Right atrium auricular region (tissue), 2 donors: ENCODE results near the gene IGSF21. TPM values are rescaled to one million over a fixed set of nuclear protein-coding genes. Genes with fewer than 3 reads are reported as not detected.

Source experiments
- DNase-seq: peaks from one replicate; pipeline ENCODE4 v3.0.0-alpha.2; 2019; ENCODE audit warnings: low spot score
- H3K27ac ChIP-seq, 2 donors: fragments of 200-600 bp; sonication (generic); 1 replicate in 1 of 2; 2 replicates in 1 of 2; pipeline ENCODE4 v1.5.1; 2016 to 2019
- H3K27me3 ChIP-seq, 2 donors: fragments of 200-600 bp; sonication (generic); one replicate each; pipeline versions ENCODE4 v1.5.1 to v1.6.0; 2017 to 2019
- H3K36me3 ChIP-seq: fragments of 200-600 bp; sonication (generic); one replicate; pipeline ENCODE4 v1.5.1; 2016
- H3K4me1 ChIP-seq, 2 donors: fragments of 200-600 bp; sonication (generic); one replicate each; pipeline versions ENCODE4 v1.5.1 to v1.6.0; 2017 to 2019
- H3K4me3 ChIP-seq, 2 donors: fragments of 200-600 bp; sonication (generic); 1 replicate in 1 of 2; 2 replicates in 1 of 2; pipeline ENCODE4 v1.5.1; 2017 to 2019; ENCODE audit warnings: mild to moderate bottlenecking in 1 of 2, moderate library complexity in 1 of 2
- H3K9me3 ChIP-seq, 2 donors: fragments of 200-600 bp; sonication (generic); one replicate each; pipeline ENCODE4 v1.5.1; 2019
- total RNA-seq, 2 donors: library from RNA; depleted of rRNA; stranded (reverse); fragments of >200 nt; gene quantifications; one replicate each; pipeline ENCODE4 v1.1.0, GENCODE V29; 2016
- TF ChIP-seq, protein P1 (sequence below), 2 donors: fragments of 200-600 bp; sonication (generic); IDR thresholded peaks; one replicate each; pipeline ENCODE4 v1.5.1; 2019; ENCODE audit warnings: antibody characterized with exemption in 2 of 2

Gene IGSF21
- total RNA-seq, 2 donors from 2014 or later: 1.8 to 6.0 TPM

- no peaks in the 10 kb centered on the region for H3K36me3 ChIP-seq
- H3K9me3 ChIP-seq: no peaks in the 10 kb centered on the region
- TF ChIP-seq, protein P1, sequence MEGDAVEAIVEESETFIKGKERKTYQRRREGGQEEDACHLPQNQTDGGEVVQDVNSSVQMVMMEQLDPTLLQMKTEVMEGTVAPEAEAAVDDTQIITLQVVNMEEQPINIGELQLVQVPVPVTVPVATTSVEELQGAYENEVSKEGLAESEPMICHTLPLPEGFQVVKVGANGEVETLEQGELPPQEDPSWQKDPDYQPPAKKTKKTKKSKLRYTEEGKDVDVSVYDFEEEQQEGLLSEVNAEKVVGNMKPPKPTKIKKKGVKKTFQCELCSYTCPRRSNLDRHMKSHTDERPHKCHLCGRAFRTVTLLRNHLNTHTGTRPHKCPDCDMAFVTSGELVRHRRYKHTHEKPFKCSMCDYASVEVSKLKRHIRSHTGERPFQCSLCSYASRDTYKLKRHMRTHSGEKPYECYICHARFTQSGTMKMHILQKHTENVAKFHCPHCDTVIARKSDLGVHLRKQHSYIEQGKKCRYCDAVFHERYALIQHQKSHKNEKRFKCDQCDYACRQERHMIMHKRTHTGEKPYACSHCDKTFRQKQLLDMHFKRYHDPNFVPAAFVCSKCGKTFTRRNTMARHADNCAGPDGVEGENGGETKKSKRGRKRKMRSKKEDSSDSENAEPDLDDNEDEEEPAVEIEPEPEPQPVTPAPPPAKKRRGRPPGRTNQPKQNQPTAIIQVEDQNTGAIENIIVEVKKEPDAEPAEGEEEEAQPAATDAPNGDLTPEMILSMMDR (IDR thresholded peaks at IDR 0.05): no peak
- H3K27ac ChIP-seq: no peak overlapping the region
- no peaks in the 10 kb centered on the region for H3K27me3 ChIP-seq
- H3K4me3 ChIP-seq: no peak overlapping the region
- no peak for DNase-seq
- H3K4me1 ChIP-seq: peaks cover 0 to 4% of the 10 kb centered on the region in 2 donors
Measured at GRCh38 chr1:18149027-18149641, 41.5 kb downstream of the IGSF21 start.

DNA sequence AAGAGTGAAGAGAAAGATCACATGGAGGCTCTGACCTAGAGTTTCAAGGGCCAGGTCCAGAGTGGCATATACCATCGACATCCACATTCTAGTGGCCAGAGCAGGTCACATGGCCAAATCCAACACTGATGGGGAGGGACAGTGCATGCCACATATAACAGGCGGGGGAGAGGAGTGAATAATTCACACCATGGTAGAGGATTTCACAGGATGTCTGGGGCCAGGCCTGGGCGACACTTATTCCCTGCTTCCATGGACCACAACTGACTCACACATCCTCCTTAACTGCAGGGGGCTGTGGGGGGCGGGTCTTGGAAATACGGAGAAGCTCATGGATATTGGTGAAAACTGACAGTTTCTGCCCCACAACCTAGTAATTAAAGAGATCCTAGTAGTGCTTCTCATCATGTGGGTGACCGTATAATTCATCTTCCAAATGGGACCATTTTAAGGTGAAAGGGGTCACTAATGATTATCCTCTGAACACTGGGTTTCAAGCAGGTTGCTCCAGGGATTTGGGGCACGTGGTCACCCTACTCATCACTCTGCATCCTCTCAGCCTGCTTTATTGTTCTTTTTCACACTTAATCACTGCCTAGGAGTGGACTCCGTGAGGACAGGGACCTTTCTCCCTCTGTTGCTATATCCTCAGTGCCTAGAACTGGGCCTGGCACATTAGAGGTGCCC lies 44.0 kb downstream of the IGSF21 start:
- TF ChIP-seq, protein P1 (IDR thresholded peaks at IDR 0.05): no peak
- no peak overlapping the region for H3K27ac ChIP-seq
- no peak for DNase-seq

DNA sequence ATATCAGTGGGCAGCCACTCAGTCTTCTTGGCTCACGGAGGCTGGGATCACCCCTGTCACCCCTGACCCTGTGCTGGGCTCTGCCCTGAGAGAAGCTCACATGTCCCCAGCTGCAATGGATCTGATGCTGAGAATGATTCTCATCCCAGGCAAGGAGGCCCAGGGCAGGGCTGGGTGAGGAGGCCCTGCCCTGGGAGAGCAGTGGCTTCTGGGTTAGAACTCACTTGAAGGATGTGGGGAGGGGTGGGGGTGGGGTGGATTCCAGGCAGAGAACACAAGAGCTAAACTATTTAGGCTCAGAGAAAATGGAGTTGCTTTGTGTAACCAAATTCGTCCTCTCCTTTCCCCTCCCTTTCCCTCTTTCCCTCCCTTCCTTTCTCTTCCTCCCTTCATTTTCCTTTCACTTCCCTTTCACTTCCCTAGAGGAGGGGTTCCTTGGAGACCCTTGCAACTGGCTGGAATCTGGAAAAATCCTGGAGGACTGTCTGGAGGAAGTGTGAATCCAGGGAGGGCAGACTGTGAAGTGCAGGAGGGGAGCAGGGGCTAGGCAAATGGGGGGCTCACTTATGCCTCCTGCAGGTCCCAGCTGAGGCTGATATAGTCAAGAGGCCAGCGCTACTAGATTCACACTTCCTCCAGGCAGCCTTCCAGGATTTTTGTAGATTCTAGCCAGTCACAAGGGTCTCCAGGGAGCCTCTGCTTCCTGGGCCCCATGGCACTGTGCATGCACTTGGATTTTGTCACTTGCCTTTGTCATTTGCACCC lies 47.0 kb downstream of the IGSF21 start:
- Histone ChIP-seq H3K4me3 (no peak overlapping the region), H3K27ac (no peak overlapping the region), H3K4me1 (no peaks in the 10 kb centered on the region), H3K9me3 (no peaks in the 10 kb centered on the region), H3K36me3 (no peaks in the 10 kb centered on the region), H3K27me3 (no peaks in the 10 kb centered on the region)
- TF ChIP-seq, protein P1 (IDR thresholded peaks at IDR 0.05): no peak
- DNase-seq: no peak

More for the DNA sequence above, 44.0 kb downstream of the IGSF21 start:
- no peak overlapping the region for H3K4me3 ChIP-seq
- H3K27me3 ChIP-seq: no peaks in the 10 kb centered on the region
- H3K4me1 ChIP-seq: peaks cover 0 to 4% of the 10 kb centered on the region in 2 donors
- no peaks in the 10 kb centered on the region for H3K36me3 ChIP-seq
- H3K9me3 ChIP-seq: no peaks in the 10 kb centered on the region

GRCh38 chr1:18155881-18156385 lies 48.3 kb downstream of the IGSF21 start:
- TF ChIP-seq, protein P1 (IDR thresholded peaks at IDR 0.05): no peak
- H3K4me3 ChIP-seq: no peak overlapping the region
- H3K4me1 ChIP-seq: no peaks in the 10 kb centered on the region
- no peak overlapping the region for H3K27ac ChIP-seq
- H3K9me3 ChIP-seq: no peaks in the 10 kb centered on the region
- no peak for DNase-seq
- no peaks in the 10 kb centered on the region for H3K36me3 ChIP-seq
- H3K27me3 ChIP-seq: no peaks in the 10 kb centered on the region

- Histone ChIP-seq H3K4me3 (no peak overlapping the region), H3K9me3 (no peaks in the 10 kb centered on the region), H3K4me1 (no peaks in the 10 kb centered on the region), H3K36me3 (no peaks in the 10 kb centered on the region), H3K27ac (no peak overlapping the region), H3K27me3 (no peaks in the 10 kb centered on the region)
- no peak for DNase-seq
- TF ChIP-seq, protein P1 (IDR thresholded peaks at IDR 0.05): no peak
Measured at GRCh38 chr1:18157352-18157751, 49.8 kb downstream of the IGSF21 start.
